Measurements from ENCODE around the gene SAMD1. TPM values are rescaled to one million over a fixed set of nuclear protein-coding genes. Genes with fewer than 3 reads are reported as not detected.

SAMD1 gene
- total and polyA plus RNA-seq, 2 experiments from 2014 or later = 112 to 136 TPM

DNA sequence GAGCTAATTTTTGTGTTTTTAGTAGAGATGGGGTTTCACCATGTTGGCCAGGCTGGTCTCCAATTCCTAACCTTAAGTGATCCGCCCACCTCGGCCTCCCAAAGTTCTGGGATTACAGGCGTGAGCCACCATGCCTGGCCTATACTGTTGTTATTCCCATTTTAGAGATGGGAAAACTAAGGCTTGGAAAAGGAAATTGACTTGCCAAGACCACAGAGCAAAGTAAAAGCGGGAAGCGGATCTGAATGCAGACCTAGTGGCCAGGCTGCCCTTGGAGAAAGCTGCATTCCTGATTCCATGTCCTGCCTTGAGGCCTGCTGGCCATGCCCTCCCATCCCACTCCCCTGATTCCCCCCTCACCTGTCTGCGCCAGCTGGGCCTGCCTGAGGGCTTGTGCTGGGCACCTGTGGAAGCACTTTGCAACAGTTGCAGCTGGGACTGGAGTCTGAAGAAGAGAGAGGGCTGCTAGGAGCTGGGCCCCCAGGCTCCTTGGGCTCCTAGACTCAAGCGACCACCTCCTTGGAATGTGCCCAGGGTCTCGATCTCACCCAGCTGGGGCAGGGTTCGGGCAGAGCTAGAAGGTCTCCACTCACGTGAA lies 34.4 kb downstream of the SAMD1 start:
- Histone ChIP-seq H3K4me3 (no peak overlapping the region), H3K9me3 (ENCODE audit: low read depth) (no peaks in the 10 kb centered on the region), H3K36me3 (no peaks in the 10 kb centered on the region), H3K27me3 (peaks cover 23% of the 10 kb centered on the region), H3K27ac (no peak overlapping the region), H3K4me1 (ENCODE audit: low read depth) (peaks cover 4% of the 10 kb centered on the region)
- TF ChIP-seq, protein P1, sequence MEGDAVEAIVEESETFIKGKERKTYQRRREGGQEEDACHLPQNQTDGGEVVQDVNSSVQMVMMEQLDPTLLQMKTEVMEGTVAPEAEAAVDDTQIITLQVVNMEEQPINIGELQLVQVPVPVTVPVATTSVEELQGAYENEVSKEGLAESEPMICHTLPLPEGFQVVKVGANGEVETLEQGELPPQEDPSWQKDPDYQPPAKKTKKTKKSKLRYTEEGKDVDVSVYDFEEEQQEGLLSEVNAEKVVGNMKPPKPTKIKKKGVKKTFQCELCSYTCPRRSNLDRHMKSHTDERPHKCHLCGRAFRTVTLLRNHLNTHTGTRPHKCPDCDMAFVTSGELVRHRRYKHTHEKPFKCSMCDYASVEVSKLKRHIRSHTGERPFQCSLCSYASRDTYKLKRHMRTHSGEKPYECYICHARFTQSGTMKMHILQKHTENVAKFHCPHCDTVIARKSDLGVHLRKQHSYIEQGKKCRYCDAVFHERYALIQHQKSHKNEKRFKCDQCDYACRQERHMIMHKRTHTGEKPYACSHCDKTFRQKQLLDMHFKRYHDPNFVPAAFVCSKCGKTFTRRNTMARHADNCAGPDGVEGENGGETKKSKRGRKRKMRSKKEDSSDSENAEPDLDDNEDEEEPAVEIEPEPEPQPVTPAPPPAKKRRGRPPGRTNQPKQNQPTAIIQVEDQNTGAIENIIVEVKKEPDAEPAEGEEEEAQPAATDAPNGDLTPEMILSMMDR (IDR thresholded peaks at IDR 0.05; ENCODE audit: low read depth, low read length) = no peak
- DNase-seq (ENCODE audit: low read depth in 1 of 2, low spot score in 1 of 2) = no peak

DNA sequence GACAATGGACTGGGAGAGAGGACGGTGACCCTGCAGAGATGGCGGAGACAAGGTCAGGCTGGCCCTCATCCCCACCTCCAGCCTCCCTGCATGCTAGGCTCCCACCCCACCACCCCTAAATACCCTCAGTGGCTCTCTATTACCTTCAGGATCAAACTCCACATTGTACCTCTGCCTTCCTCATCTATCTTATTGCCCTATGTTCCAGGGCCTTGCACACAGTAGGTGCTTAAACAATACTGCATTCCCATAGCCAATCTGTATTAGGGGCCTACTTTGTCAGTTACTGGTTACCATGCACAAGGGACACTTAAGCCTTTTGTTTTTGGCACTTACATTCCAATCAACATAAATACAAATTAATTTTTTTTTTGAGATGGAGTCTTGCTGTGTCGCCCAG lies 35.2 kb downstream of the SAMD1 start:
- H3K4me1 ChIP-seq (ENCODE audit: low read depth) = peaks cover 4% of the 10 kb centered on the region
- no peak for DNase-seq (ENCODE audit: low read depth in 1 of 2, low spot score in 1 of 2)
- TF ChIP-seq, protein P1 (IDR thresholded peaks at IDR 0.05; ENCODE audit: low read depth, low read length) = no peak
- H3K27me3 ChIP-seq = peaks cover 23% of the 10 kb centered on the region
- no peak overlapping the region for H3K4me3 ChIP-seq
- no peak overlapping the region for H3K27ac ChIP-seq
- H3K36me3 ChIP-seq = no peaks in the 10 kb centered on the region
- no peaks in the 10 kb centered on the region for H3K9me3 ChIP-seq (ENCODE audit: low read depth)

DNA sequence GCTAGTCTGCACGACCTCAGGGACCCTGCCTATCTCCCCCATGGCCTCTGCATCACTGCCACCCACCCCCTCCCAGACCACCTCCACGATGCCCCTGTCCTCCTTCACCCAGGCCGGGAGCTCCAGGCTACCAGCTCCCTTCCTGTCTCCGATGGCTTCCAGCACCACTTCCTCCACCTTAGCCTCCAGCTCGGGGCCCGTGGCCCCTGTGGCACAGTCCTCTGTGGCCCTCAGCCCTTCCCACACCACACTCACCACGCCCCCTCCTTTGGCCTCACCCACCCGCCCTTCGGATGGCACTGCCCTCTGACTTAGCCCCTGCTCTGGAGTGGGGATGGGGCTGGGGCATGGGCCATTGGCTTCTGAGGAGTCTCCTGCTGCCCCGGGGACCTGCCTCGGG lies 35.8 kb downstream of the SAMD1 start:
- Histone ChIP-seq H3K27ac (no peak overlapping the region), H3K4me3 (no peak overlapping the region), H3K4me1 (ENCODE audit: low read depth) (peaks cover 4% of the 10 kb centered on the region), H3K36me3 (no peaks in the 10 kb centered on the region), H3K27me3 (peaks cover 21% of the 10 kb centered on the region), H3K9me3 (ENCODE audit: low read depth) (no peaks in the 10 kb centered on the region)
- DNase-seq (ENCODE audit: low read depth in 1 of 2, low spot score in 1 of 2) = no peak
- TF ChIP-seq, protein P1 (IDR thresholded peaks at IDR 0.05; ENCODE audit: low read depth, low read length) = no peak

DNA sequence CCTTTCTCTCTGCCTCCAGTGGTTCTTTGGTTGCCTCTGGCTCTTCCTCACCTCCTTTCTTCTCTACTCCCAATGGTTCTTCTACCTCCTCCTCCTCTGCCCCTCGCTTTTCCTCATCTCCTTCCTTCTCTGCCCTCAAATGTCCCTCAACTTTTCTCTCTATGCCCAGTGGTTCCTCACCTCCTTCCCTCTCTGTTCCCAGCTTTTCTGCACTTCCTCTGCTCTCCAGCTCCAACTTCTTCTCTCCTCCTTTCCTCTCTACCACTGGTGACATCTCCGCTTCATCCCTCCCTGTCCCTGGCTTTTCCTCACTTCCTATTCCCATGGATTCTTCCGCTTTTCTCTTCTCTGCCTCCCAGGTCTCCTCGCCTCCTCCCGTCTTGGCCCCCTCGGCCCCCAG lies 36.5 kb downstream of the SAMD1 start:
- peaks cover 4% of the 10 kb centered on the region for H3K4me1 ChIP-seq (ENCODE audit: low read depth)
- TF ChIP-seq, protein P1 (IDR thresholded peaks at IDR 0.05; ENCODE audit: low read depth, low read length) = no peak
- DNase-seq (ENCODE audit: low read depth in 1 of 2, low spot score in 1 of 2) = no peak
- no peaks in the 10 kb centered on the region for H3K36me3 ChIP-seq
- H3K27me3 ChIP-seq = peaks cover 15% of the 10 kb centered on the region
- H3K9me3 ChIP-seq (ENCODE audit: low read depth) = no peaks in the 10 kb centered on the region
- no peak overlapping the region for H3K27ac ChIP-seq
- H3K4me3 ChIP-seq = no peak overlapping the region

DNA sequence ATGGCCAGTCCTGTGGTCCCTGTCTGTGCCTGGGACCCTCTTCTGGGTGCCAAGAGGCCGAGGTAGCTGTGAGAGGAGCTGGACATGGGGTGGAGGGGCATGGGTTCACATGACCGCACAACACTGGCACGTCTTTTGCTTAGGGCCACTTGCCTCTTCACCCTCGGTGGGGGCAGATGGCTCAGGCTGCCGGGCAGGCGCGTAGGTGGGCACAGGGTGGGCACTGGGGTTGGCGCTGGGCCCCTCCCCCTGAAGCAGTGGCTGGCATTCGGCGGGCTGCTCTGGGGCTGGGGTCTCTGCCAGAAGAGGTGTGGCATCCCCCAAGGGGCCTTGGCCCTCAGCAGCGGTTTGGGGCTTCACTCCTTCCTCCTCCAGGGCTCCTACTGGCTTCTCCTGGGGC lies 37.1 kb downstream of the SAMD1 start:
- TF ChIP-seq, protein P1 (IDR thresholded peaks at IDR 0.05; ENCODE audit: low read depth, low read length) = no peak
- H3K36me3 ChIP-seq = no peaks in the 10 kb centered on the region
- peaks cover 4% of the 10 kb centered on the region for H3K4me1 ChIP-seq (ENCODE audit: low read depth)
- DNase-seq (ENCODE audit: low read depth in 1 of 2, low spot score in 1 of 2) = no peak
- H3K4me3 ChIP-seq = no peak overlapping the region
- H3K27me3 ChIP-seq = peaks cover 9% of the 10 kb centered on the region
- H3K9me3 ChIP-seq (ENCODE audit: low read depth) = no peaks in the 10 kb centered on the region
- no peak overlapping the region for H3K27ac ChIP-seq

Data from cardiac muscle cell (in vitro differentiated cells and primary cell).